Lung (tissue), 12 donors: Measurements from ENCODE around the gene NAB1. TPM values are rescaled to one million over a fixed set of nuclear protein-coding genes. Genes with fewer than 3 reads are reported as not detected.

Source experiments
- ATAC-seq: fragments of 200-7000 bp; cut with Tn5 transposase; one replicate; pipeline ENCODE4 v1.9.1; 2020; ENCODE audit warnings: moderate number of reproducible peaks; ENCODE audit not compliant: insufficient read depth, low FRiP score
- DNase-seq, 3 donors: peaks; one replicate each; pipeline ENCODE4 v3.0.0-alpha.2; 2013 to 2017
- H3K27ac ChIP-seq, 2 donors: one replicate each; pipeline ENCODE4 v1.5.1; 2013; ENCODE audit warnings: mild to moderate bottlenecking in 2 of 2, moderate library complexity in 2 of 2, control low read depth in 1 of 2, inconsistent platforms in 1 of 2, low read depth in 1 of 2, low read length in 1 of 2
- H3K27me3 ChIP-seq, 3 donors: one replicate each; pipeline ENCODE4 v1.5.1; 2013; ENCODE audit warnings: low read length in 2 of 3; ENCODE audit not compliant: control insufficient read depth in 3 of 3, insufficient read depth in 3 of 3
- H3K36me3 ChIP-seq, 4 donors: one replicate each; pipeline ENCODE4 v1.5.1; 2013; ENCODE audit warnings: low read length in 4 of 4, mild to moderate bottlenecking in 1 of 4, moderate library complexity in 1 of 4; ENCODE audit not compliant: control insufficient read depth in 4 of 4, insufficient read depth in 4 of 4
- H3K4me1 ChIP-seq, 5 donors: one replicate each; pipeline ENCODE4 v1.5.1; 2013; ENCODE audit warnings: low read length in 5 of 5, mild to moderate bottlenecking in 2 of 5, moderate library complexity in 1 of 5; ENCODE audit not compliant: control insufficient read depth in 5 of 5, insufficient read depth in 5 of 5
- H3K4me3 ChIP-seq: one replicate; pipeline ENCODE4 v1.5.1; 2013; ENCODE audit warnings: mild to moderate bottlenecking, control low read depth, moderate library complexity
- H3K9ac ChIP-seq, 2 donors: one replicate each; pipeline ENCODE4 v1.5.1; 2013; ENCODE audit warnings: low read length in 2 of 2, control low read depth in 1 of 2; ENCODE audit not compliant: insufficient read depth in 1 of 2
- H3K9me3 ChIP-seq, 4 donors: one replicate each; pipeline ENCODE4 v1.5.1; 2013; ENCODE audit warnings: low read length in 3 of 4, mild to moderate bottlenecking in 1 of 4, moderate library complexity in 1 of 4; ENCODE audit not compliant: control insufficient read depth in 4 of 4, insufficient read depth in 3 of 4
- CTCF ChIP-seq: IDR thresholded peaks from 2 replicates; pipeline ENCODE4 v1.5.1; 2012; ENCODE audit warnings: mild to moderate bottlenecking; ENCODE audit errors: control extremely low read depth, extremely low read depth
- WGBS, 2 donors: extraction: QIAGEN DNeasy Blood & Tissue Kit; methylation state at CpG; one replicate each; pipeline ENCODE4 v1.1.7; 2013; 5-methylcytosine and 5-hydroxymethylcytosine counted together
- polyA plus RNA-seq, 2 donors: library from polyadenylated mRNA; stranded (reverse); fragments of 200-250 nt; gene quantifications; one replicate each; pipeline ENCODE4 v1.2.1, GENCODE V29; 2013
- total RNA-seq, 2 donors: library from RNA; depleted of rRNA in 1 of 2; stranded (reverse); fragments of >200 nt in 1 of 2; gene quantifications; one replicate each; pipeline ENCODE4 v1.2.1, GENCODE V29; 2014 to 2021
- donor health status: control.
- donor health status: control.
- donor health status: Bipolar disorder and iron deficiency.
- donor health status: healthy.
- donor health status: DM: yes; HTN: yes; CAD: no.

NAB1 gene
- total and polyA plus RNA-seq, 4 donors = 14.3 to 71.9 (median 22.2) TPM

GRCh38 chr2:190634381-190634780 is 14.5 kb upstream of the NAB1 start:
- no peak for DNase-seq
- Histone ChIP-seq H3K4me3 (no peak overlapping the region), H3K9ac (no peak overlapping the region), H3K9me3 (no peaks in the 10 kb centered on the region), H3K4me1 (peaks cover 0 to 33% (median 4%) of the 10 kb centered on the region in 5 donors), H3K27me3 (no peaks in the 10 kb centered on the region), H3K27ac (no peak overlapping the region), H3K36me3 (no peaks in the 10 kb centered on the region)
- TF ChIP-seq CTCF = no peak
- 93 to 95% methylated on average over 3 of the region's 3 CpGs for WGBS, 2 donors
- ATAC-seq = no peak

DNA sequence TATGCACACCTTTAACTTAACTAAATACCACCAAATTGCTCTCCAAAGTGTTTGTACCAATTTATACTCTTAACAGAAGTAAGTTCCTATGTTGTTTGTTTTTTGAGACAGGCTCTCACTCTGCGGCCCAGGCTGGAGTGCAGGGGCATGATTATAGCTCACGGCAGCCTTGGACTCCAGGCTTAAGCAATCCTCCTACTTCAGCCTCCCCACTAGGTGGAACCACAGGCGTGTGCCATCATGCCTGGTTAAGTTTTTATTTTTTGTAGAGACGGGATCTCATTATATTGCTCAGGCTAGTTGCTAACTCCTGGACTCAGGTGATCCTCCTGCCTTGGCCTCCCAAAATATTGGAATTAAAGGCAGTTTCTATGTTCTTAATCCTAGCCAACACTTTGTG is 13.1 kb upstream of the NAB1 start:
- Histone ChIP-seq H3K27me3 (no peaks in the 10 kb centered on the region), H3K4me3 (no peak overlapping the region), H3K4me1 (peaks cover 0 to 34% (median 4%) of the 10 kb centered on the region in 5 donors), H3K9me3 (no peaks in the 10 kb centered on the region), H3K27ac (no peak overlapping the region), H3K36me3 (no peaks in the 10 kb centered on the region), H3K9ac (no peak overlapping the region)
- TF ChIP-seq CTCF = no peak
- WGBS, 2 donors = 92 to 95% methylated on average over 4 of the region's 4 CpGs
- DNase-seq (no peak), ATAC-seq (no peak)

- no peak overlapping the region for H3K27ac ChIP-seq
Measured at GRCh38 chr2:190636361-190636760, 12.5 kb upstream of the NAB1 start.

More at GRCh38 chr2:190636361-190636760, 12.5 kb upstream of the NAB1 start:
- Histone ChIP-seq H3K4me3 (no peak overlapping the region), H3K27me3 (no peaks in the 10 kb centered on the region), H3K9me3 (no peaks in the 10 kb centered on the region), H3K36me3 (no peaks in the 10 kb centered on the region), H3K4me1 (peaks cover 0 to 37% (median 4%) of the 10 kb centered on the region in 5 donors), H3K9ac (peak overlapping the region in 1 of 2 donors; percentile 11)
- 66 to 80% methylated on average over 3 of the region's 3 CpGs for WGBS, 2 donors
- no peak for ATAC-seq
- peak in 2 of 3 donors; percentile 51 to 57 for DNase-seq
- no peak for TF ChIP-seq CTCF
